GM18508 (cell line): Measurements from ENCODE around the gene SAP30L.

Experiments used
- ATAC-seq: cut with Tn5 transposase; IDR thresholded peaks from one replicate; pipeline ENCODE4 v1.9.1; 2021; ENCODE audit warnings: moderate number of reproducible peaks; ENCODE audit not compliant: insufficient read depth, unreplicated experiment

Gene SAP30L

DNA sequence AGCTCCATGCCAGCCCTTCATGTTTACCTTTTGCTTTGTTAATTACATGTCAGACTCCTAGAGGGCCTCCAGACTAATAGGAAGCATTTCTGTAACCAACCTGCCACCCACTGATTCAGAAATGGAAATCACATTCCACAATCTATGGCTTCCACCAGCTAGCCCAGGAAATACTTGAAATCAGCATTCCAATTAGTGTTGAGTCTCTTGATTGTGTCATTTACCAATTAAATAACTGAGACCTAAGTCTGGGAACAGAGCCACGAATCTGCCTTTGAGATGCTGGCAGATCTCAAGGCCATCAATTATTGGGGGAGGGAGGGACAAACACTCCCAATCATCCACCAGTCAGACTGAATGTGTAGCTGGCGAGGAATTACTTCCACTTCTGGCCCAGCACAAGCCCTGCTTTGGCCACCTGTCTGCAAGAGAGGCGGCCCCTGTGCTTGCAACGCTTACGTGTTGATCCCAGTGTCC, 27.4 kb upstream of the SAP30L start:
- no peak for ATAC-seq

DNA sequence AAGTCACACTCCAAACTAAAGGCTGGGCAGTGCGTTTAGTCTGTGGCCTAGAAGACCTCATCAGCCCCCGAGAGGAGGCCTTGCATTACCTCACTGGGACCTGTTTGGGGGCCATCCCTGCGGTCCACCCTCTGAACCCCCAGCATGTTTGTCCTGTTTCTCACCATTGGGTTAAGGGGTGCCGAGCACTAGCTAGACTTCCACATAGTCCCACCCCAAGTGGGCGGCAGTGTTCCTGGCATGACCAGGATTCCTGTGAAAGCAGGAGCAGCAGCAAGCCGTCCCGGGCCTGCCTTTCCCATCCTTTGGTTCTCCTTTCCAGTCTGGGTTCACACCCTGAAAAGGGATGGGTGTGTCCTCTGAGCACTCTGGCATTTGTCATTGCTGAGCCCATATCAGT, 26.6 kb upstream of the SAP30L start:
- no peak for ATAC-seq

DNA sequence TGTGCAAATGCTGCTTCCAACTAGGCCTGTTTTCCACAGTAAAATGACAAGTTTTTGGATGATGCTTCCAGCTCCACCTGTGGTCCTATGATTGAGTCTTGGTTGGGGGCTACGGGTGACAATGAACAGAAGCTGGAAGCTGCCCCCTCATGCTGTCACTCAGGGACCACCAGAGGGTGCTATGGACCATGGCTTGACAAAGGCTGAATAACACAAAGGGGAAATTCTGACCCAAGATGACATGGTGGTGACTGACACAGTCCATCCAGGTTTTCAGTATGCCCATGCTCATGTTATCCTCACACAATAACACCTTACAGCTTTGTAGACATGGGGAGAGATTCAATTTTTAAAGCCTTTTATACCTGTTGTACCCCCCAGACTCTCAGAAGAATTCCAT, 23.9 kb upstream of the SAP30L start:
- ATAC-seq = no peak

DNA sequence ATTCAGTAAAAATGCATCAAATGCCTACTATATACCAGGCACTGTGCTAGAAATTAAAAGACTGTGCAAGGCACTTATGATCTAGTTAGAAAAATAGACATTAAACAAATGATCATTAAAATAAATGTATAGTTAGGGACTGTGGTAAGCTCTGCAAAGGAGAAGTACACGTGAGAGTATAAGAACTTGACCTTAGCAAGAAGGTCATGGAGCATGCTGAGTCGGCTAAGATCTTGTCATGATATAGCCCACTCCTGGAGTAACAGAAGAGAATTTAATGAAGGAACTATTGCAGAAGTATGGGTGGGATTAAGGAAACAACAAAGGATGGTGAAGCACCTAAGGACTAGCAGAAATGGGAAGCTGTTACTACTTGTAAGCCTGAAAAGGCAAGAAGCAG, 23.5 kb upstream of the SAP30L start:
- ATAC-seq = no peak

DNA sequence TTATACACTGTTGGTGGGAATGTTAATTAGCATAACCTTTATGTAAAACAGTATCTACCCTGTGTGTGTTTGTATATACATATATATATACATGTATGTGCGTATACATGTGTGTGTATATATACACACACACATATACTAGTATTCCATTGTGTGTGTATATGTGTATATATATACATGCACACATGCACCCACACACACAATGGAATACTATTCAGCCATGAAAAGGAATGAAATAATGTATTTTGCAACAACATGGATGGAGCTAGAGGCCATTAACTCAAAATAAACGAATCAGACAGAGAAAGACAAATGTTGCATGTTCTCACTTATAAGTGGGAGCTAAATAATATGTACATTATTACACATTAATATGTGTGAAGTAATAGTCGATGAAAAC, 17.6 kb upstream of the SAP30L start:
- no peak for ATAC-seq

DNA sequence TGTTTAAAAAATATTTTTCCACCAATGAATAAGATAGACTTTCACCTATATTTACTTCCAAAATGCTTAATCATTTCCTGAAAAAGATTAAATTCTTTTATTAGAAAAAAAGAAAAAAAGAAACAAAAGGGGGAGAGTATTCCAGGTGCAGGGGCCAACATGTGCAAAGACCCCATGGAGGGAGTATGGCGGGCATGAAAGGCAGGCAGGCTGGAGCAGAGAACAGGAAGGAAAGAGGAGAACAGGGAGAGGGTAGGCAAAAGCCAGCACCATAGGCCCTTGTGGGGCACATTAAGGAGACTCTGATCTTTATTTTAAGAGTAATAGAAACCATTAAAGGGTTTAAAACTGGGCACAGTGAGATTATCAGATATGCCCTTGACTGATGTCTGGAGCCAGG, 16.5 kb upstream of the SAP30L start:
- ATAC-seq = no peak

DNA sequence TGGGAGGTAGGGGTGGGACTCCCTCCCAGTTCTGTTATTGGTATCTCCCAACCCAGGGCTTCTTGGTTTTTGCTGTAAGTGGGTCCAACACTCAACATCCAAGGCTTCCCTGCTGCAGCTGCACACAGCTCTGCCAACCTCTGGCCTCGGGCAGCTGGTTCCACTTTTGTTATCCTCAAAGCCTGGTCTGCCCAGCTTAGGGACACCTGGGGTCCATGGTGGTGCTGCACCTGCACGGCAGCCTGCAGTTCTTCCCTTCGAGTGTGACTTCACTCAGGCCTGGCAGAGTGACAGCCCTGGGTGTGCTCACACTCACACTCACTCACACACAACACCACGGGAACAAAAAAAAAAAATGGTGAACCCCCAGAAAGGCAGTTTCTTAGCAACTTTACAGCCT, 15.3 kb upstream of the SAP30L start:
- ATAC-seq = no peak

DNA sequence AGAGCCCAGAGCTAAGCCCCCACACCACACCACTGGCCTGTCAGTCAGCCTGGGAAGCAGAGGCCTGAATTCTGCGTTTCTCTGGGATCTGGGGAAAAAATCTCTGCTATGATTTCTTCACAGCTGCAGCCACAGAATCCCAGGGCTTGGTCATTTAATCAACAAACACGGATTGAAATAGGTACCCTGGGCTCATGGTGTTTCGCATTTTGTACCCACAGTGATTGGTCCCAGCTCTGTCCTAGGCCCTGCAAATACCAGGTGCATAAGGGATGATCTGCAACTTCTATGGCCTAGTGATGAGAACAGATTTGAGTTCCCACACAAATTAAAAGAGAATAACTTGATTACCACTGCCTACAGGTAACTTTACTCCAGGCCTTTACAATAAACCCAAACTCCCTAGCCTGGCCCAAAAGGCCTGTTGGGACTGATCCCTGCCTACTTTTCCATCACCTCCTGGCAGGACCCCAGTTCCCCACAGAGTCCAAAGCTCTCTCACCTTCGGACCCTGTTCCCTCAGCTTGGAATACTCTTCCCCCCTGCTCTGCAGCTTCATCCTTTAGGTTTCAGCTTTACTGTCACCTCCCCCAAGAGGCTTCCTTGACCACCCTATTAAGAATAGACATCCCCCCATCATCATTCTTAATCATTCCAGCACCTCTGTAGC, 14.7 kb upstream of the SAP30L start:
- no peak for ATAC-seq

DNA sequence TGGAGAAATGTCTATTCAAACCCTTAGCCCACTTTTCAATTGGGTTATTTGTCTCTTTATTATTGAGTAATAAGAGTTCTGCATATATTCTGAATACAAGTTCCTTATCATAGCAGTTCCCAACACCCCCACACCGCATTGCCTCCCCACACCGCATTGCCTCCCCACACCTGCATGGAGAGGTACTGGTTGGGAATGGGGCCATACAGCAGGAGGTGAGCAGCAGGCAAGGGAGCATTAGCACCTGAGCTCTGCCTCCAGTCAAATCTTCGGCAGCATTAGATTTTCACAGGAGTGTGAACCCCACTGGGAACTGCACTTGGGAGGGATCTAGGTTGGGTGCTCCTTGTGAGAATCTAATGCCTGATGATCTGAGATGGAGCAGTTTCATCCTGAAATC, 10.6 kb upstream of the SAP30L start:
- no peak for ATAC-seq

DNA sequence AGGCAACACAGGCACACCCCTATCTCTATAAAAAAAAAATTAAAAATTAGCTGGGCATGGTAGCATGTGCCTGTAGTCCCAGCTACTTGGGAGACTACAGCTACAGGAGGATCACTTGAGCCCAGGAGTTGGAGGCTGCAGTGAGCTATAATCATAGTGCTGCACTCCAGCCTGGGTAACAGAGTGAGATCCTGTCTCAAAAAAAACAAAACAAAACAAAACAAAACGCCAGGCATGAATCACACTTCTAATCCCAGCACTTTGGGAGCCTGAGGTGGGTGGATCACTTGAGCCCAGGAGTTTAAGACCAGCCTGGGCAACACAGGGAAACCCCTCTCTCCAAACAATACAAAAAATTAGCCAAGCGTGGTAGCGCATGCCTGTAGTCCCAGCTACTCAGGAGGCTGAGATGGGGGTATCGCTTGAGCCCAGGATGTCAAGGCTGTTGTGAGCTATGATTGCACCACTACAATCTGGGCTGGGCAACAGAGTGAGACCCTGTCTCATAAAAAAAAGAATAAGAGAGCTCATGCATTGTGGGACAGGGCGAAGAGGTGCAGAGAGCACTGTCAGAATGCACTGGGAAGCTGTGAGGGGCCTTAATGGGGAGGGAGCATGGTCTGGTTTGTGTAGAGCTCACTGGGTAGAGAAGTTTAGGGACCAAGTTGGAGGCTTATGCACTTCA, 8.4 kb upstream of the SAP30L start:
- no peak for ATAC-seq

DNA sequence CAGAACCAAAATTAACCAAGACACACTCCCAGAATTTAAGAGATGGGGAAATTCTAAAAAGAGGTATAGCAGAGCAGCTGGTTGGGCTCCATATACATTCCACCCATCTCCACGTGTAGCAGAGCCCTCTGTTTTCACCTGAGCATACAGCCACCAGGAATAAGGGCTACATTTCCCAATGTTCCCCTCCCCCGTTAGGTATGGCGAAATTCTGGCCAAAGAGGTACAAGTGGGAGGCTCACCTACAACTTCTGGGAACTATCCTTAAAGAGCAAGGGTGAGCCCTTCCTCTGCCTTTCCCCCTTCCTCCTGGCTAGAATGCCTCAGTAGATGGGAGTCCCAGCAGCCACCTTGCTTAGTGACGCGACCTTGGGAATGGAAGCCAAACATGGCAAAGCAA, 5.3 kb upstream of the SAP30L start:
- no peak for ATAC-seq

DNA sequence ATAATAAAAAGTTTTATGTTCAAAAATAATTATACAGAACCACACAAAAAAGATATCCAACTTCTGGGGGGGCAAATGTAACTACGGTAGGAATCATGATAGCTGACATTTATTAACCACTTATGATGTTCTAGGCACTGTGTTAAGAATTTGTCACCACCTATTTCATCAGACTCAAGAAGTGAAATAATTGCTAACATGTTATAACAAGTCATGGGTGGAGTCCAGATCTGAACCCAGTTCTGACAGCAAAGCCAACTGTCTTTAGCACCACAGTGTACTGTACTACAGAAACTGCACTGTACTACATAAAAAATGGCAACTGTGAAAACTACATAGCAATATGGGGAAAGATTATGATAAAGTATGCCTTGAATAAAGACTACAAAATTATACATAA, 3.0 kb upstream of the SAP30L start:
- ATAC-seq = no peak

DNA sequence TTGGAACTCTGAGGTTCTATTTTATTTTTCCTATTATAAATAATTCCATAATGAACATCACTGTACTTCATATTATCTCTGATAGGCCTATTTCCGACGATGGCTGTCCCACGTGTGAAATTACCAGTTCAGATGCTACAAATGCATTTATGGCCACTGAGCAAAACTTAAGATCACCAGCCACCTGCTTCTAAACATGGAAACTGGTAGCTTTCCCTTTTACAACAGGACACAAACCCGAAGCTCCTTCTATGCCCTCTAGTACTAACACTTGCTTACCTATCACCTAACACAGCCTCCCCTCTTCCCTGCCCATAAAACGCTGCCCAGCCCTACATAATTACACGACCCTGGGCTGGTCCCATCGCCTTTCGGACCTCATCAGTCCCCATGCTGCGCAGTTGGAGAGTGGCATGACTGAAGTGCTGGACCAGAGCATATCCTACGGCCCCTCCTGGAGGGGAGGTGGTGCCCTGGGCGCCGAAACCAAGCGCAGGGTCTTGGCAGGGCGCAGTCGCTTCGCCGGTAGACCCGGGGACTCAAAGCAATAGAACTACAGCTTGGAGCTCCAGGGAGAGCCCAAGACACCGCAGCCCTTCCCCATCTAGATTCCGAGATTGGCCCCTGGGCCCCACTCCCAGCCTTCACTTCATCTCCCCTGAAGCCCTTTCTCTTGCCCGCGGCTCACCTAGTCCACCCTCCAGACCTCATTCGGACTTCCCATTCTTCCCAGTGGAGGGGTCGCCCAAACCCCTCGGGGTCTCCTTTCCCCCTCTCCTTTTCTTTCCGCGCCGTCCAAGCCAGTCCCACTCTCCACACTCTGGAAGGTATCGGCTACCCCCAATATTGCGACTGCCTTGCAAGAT, 1.0 kb upstream of the SAP30L start:
- ATAC-seq = no peak

DNA sequence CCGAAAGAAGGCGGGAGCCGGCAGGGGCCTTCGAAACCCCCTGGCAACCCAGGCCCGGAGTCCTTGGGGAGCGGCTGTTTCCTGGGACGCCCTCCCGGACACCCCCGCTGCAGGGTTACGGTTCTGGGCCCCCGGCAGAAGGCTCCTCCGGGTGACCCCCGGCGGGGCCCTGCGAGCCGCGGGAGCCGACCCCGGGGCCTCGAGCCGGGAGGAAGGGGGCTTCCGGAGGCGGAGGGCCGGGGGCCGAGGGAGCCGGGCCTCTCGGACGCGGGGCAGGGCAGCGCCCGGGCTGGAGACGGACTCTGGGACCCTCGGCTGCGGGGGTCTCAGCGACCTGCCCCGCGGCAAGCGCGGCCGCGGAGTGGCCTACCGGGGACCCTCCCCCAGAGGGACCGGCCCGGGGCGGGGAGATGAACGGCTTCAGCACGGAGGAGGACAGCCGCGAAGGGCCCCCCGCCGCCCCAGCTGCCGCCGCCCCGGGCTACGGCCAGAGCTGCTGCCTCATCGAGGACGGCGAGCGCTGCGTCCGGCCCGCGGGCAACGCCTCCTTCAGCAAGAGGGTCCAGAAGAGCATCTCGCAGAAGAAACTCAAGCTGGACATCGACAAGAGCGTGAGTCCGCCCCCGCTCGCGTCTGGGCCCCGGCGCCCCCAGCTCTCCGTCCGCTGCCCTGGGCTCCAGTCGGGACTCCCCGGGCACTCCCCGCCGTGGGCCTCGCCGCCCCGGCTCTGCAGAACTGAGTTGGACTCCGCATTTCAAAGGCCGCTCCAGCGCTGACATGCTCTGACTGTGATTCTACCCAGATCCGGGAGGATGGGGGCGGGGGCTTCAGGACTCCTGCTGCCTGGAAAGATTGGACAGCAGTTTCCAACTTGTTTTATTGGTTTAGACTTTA, 645 bp downstream of the SAP30L start:
- ATAC-seq = no peak

DNA sequence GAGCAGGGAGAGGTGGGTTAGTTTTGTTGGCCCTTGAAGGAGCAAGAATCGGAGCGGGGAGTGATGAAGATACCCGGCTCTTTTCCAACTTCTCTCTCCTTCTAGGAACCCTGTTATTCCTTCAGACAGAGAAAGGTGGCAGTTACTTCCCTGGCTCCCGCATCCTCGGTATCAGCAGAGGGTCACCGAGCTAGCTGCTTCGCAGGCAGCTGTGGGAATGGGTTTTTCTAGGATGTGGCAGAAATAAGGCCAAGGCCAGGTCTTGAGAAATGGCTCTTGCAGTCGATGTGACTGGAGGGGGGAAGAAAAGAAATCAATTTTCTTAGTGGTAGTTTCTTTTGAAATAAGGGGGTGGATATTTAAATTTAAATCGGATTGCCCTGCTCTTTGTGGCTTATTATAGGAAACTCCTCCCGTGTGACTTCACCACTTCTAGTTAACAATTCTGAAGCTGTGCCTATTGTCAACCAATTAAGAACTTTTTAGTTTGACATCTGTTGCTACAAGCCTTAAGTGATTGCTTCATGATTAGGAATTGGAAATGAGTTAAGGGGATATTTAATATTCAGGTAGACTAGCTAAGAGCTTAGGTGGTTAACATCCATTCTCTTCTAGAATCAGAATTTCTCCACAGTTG, 1.4 kb downstream of the SAP30L start:
- no peak for ATAC-seq

DNA sequence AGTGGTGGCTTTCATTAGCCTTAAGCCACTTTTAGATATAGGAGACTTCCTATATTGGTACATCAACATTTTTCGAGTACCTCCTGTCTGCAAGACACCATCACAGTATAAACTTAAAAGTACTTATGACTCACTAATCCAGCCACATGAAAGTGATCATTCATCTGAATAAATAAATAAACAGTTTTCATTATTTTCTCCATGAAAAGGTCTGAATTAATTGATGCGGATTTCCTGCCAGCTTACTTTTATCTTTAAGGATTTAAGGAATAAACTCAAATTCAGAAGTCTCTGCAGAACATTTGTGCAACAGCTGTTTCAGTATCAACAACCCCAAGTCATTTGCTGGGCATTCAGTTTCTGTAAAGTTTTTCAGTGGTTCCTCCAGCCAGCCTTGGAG, 4.0 kb downstream of the SAP30L start:
- no peak for ATAC-seq

DNA sequence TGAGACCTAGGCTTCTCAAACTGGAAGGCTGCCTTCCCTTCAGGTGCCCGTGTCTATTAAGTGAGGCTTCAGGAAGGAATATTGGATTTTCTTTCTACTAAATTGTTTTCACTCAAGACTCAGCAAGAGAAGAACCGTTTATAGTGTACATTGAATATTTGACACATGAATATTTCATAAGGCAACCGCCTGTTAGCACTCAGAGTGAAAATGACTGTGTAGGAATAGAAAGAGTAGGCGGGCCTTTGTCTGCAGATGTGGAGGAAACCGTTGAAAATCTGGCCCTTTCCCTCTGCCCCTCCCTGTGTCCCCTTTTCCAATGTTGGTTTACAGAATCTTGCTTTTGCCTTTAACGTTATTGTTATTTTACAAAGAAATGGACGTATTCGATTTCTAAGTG, 6.2 kb downstream of the SAP30L start:
- no peak for ATAC-seq

DNA sequence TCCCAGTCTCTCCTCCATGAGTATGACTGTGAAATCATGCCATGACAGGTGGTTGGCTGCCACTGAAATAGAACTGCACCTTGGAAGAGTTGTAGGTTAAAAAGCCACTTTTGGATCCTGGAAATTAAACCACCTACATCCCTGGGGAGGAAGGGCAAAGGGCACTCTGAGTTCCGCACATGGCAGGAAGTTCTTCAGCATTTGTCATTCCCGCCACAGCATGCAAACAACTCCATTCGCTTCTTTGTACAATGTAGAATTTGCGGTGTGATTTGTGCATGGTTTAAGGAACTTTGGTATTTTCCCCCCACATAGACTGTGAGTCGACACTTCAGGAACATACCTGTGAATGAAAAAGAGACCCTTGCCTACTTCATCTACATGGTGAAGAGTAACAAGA, 9.8 kb downstream of the SAP30L start:
- ATAC-seq = no peak

DNA sequence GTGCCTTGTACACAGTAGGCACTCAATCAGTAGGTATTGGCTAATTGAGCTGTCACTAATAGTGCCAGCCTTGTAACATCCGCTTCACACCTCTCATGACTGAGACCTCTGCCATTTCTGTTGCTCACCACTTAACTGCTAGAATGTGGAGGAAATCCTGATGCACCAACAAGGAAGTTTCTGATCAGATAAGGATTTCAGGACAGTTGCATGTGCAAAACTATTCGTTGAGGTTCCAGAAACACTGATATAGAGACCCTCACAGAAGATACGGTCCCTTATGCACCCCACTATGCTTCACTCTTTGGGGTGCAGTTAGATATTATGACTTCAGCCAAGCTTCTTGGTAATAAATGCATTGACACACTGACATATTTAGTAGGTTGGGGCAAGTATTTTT, 10.7 kb downstream of the SAP30L start:
- ATAC-seq = no peak

DNA sequence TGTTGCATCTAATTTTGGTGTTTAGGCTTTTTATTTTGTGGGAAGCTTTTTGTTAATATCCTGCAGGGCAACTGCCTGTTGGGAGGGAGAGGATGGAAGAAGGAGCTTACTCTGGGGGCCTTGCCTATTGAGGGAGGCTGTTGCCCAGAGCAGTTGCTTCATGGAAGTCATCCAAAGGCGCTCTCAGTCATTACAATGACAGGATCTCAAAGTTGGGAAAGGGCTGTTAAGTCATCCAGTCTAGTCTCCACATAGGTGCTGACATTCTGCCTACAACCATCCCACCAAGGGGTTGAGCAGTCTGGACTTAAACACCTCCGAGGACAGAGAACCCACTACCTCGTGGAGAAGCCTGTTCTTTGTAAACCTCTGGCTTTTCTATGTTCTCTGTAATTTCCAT, 13.2 kb downstream of the SAP30L start:
- no peak for ATAC-seq
